NOMO-1 (cell line): ENCODE data around the gene EML6.

Experiments used
- DNase-seq, 2 experiments: peaks; one replicate each; lab custom pipeline; 2025; ENCODE audit not compliant: unreplicated experiment in 2 of 2; lab: John Stamatoyannopoulos, UW

Gene EML6

GRCh38 chr2:54750040-54750439 is 26.6 kb downstream of the EML6 start:
- DNase-seq = no peak

- DNase-seq = no peak
These were observed 29.0 kb downstream of the EML6 start for GRCh38 chr2:54752439-54752838.

GRCh38 chr2:54755641-54756326 is 32.3 kb downstream of the EML6 start:
- peak; percentile 27 to 50 for DNase-seq

DNA sequence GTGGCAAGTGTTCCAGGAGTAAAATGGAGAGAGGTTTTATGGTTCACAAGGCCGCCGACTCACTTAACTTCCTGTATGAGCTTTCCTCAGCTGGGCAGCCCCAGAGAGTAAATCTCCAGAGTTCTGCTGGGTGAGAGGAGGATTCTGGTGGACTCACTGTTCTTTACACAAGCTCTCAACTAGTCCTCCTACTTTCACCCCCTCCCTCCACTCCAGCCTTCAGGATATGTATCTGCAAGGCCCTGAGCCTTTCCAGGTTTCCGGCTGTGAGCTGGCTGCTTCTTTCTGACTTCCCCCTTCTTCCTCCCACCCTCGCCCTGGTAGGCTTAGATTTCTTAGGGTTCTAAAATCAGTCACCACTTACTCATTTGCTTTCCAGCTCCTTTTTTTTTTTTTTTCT is 34.0 kb downstream of the EML6 start:
- no peak for DNase-seq

- DNase-seq = no peak
These were observed 35.5 kb downstream of the EML6 start for GRCh38 chr2:54758951-54759350.

- no peak for DNase-seq
These were observed 36.8 kb downstream of the EML6 start for GRCh38 chr2:54760310-54760709.

DNA sequence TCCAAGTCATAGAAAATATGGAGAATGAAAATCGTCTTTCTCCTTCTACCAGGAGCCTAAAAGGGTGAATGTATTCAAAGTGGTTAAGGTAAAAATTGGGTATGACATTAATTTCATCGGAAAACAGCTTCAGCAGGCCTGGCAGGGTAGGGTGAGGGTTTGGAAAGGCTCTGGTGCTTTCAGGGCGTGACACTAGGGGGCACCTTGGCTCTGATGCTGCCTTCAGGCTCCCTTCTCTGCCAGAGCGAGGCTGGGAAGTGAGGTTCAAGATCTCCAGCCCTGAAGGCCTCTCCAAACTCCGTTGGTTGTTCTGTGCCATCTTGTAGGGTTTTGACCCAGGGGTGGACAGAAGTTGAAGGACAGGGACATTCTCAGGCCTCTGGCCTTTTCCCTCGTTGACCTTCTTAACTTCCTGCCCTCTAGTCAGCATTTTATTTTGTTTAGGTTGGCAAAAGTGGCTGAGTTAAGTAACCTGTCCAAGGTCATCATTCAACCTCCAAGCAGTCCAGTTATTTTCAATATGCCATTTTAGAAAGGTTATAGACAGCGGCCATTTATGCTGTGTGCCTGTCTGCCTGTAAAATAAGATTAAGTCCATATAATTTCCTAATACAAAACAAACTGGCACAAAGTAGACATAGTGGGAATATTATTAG is 40.3 kb downstream of the EML6 start:
- DNase-seq = peak in 1 of 2 experiments; percentile 6

DNA sequence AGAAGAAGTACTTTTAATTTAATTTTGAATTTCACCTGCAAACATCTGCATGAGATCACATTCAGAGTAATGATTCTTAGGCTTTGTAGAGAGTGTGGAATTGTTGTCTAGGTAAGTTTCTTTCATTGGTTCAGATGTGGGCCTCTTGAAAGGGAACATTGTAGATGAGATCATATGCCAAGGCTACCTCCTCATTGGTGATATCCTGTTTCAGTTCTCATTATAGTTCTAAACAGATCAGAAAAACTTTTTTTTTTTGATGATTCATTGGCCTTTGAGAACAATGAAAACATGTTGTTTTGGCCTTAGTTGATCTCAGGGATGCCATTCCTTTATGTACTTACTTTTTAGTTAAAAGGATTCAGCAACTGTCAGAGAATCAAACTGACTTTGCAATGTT is 44.5 kb downstream of the EML6 start:
- no peak for DNase-seq

GRCh38 chr2:54768772-54769428 is 45.4 kb downstream of the EML6 start:
- no peak for DNase-seq

DNA sequence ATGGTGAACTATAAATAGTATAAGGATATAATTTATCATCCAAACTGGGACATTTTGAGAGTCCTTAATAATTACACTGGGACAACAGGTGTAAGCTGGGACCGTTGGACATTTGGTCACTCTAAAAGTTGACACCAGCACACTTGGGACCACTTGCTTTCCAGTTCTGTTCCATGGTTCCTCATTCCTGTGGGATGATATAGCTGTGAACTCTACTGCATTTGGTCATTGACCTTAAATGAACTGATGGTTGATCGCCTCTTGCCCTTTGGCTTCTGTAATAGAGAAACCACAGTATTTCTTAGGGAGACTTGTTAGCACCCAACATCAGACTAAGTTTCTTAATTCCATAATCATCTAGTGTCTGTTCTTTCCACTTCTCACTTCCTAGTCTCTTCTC is 46.7 kb downstream of the EML6 start:
- no peak for DNase-seq

- DNase-seq = no peak
These were observed 47.2 kb downstream of the EML6 start for GRCh38 chr2:54770676-54771075.

- no peak for DNase-seq
These were observed 47.9 kb downstream of the EML6 start for GRCh38 chr2:54771166-54771885.

GRCh38 chr2:54772110-54772509 is 48.6 kb downstream of the EML6 start:
- no peak for DNase-seq

- no peak for DNase-seq
These were observed 49.1 kb downstream of the EML6 start for GRCh38 chr2:54772531-54772930.

DNA sequence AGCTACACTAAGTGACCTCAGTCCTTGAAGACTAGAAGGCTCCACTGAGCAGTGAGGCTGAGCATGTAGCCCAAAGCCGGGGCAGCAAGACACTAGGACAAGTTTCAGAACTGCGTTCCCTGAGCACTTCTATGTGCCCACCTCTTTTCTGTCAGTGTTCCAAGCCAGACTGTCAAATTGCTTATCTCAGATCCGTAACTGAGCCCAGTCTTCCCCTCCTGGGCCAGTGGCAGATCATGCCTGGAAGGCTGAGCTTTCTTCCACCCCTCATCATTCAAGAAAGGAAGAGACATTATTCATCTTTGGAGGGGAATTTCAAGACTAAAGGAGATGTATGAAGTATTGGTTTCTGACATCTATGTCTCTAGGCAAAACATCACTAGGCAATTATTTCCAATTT is 49.8 kb downstream of the EML6 start:
- no peak for DNase-seq

- DNase-seq = no peak
These were observed 50.4 kb downstream of the EML6 start for GRCh38 chr2:54773838-54774237.

DNA sequence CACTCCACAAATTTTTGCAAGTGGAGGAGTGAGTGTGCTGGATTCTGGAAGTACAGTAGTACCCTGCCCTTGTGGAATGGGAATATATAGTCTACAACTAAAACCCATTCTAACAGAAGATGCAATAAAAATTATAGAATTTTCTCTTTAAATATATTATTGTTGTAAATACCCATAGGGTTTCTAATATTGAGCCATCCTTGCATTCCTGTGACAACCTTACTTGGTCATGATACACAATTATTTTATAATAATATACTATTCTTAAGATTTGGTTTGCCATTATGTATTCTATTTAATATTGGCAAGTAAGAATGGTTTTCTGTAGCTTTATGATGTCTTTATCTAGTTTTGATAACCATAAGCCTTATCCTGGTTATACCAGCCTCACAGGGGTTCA is 52.2 kb downstream of the EML6 start:
- no peak for DNase-seq

DNA sequence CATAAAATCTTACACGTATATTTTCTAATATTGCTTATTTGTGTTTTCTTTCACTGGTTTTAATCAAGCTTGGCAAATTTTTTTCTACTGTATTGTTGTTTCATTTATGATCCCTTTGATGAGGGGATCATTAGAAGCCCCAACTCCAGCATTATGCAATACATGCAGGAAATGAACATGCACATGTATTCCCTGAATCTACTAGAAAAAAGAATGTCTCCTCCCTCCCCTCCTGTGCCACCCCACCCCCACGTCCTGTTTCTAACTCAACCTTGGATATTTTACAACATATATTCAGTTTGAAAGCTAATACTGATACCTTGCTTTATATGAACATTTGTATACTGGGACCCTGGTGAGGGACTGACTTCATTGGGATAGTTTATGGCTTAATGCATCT is 53.0 kb downstream of the EML6 start:
- no peak for DNase-seq

- no peak for DNase-seq
These were observed 59.9 kb downstream of the EML6 start for GRCh38 chr2:54783349-54783748.

GRCh38 chr2:54787270-54787669 is 63.8 kb downstream of the EML6 start:
- no peak for DNase-seq

DNA sequence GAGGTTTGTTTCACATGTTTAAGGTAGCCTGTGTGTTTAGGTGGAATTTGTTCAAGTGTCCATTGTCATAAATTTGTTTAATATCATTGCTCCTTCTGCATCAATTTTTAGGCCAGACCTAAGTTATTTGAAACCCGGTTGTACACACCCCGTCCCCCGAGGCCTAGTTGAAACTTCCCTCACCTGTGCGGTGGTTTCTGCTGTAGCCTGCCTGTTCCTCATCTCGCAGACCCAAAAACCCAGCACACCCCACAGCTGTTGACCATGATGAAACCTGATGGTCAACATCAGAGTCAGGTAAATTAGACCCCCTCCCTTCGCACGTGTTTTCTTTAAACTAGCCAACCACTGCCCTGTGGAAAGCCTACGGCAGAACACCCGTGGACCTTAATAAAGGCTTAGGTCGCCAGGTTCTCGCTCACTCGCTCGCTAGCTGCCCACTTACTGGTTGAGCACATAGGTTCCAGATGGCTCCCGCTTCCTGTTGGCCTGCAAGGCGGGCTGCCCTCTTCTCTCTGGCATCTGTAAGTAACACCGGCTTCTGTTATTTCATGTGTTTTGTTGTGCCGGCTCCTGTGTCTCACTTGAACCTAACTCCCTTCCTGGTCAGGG is 64.4 kb downstream of the EML6 start:
- no peak for DNase-seq
